ENCODE results near the gene FMN1.

FMN1 gene

GRCh38 chr15:33022629-33023028, 171.9 kb downstream of the FMN1 start:
- no peak overlapping the region for H3K4ac ChIP-seq (ENCODE audit: low read depth, low read length)
- no CpG with 5 or more reads among the region's 2 CpGs for WGBS (ENCODE audit: extremely low coverage, insufficient coverage, insufficient read length)

GRCh38 chr15:33021806-33022389, 172.6 kb downstream of the FMN1 start:
- Histone ChIP-seq H3K36me3 (ENCODE audit: control insufficient read depth in 1 of 2, insufficient read depth in 2 of 2, low read length in 2 of 2) (no peaks in the 10 kb centered on the region), H3K9me3 (ENCODE audit: insufficient read depth, low read depth, low read length) (no peaks in the 10 kb centered on the region), H3K14ac (ENCODE audit: low read length) (no peak overlapping the region), H3K27ac (ENCODE audit: low read depth, low read length) (no peak overlapping the region), H3K79me1 (ENCODE audit: low read length) (no peaks in the 10 kb centered on the region), H3K18ac (ENCODE audit: low read length) (no peak overlapping the region), H3K4me3 (ENCODE audit: low read depth, low read length) (no peak overlapping the region), H3K4ac (ENCODE audit: low read depth, low read length) (no peak overlapping the region), H3K27me3 (ENCODE audit: insufficient read depth, low read length) (no peaks in the 10 kb centered on the region), H3K4me2 (ENCODE audit: low read length) (no peak overlapping the region), H2BK120ac (ENCODE audit: insufficient read depth, low read length, poor library complexity) (no peak overlapping the region), H3K4me1 (ENCODE audit: control insufficient read depth in 1 of 2, insufficient read depth in 2 of 2, low read length in 2 of 2) (peaks cover 0 to 4% of the 10 kb centered on the region in 2 experiments), H4K8ac (ENCODE audit: low read depth, low read length) (no peak overlapping the region), H3K9ac (ENCODE audit: low read length) (no peak overlapping the region), H4K12ac (ENCODE audit: low read depth, low read length) (no peak overlapping the region), H2BK5ac (ENCODE audit: low read depth, low read length, poor library complexity) (no peak overlapping the region), H2BK12ac (ENCODE audit: low read length) (no peak overlapping the region), H2AFZ (ENCODE audit: insufficient read depth, low read length, poor library complexity) (no peak overlapping the region), H2AK5ac (ENCODE audit: low read length) (no peak overlapping the region), H3K79me2 (ENCODE audit: control insufficient read depth, insufficient read depth, low read length, poor library complexity) (no peaks in the 10 kb centered on the region), H4K91ac (ENCODE audit: low read depth, low read length) (no peak overlapping the region), H3K23ac (ENCODE audit: low read length) (no peak overlapping the region)
- WGBS (ENCODE audit: extremely low coverage, insufficient coverage, insufficient read length), result no CpG with 5 or more reads among the region's 4 CpGs
- peak in 1 of 2 donors; percentile 73 for DNase-seq

More at GRCh38 chr15:33022629-33023028, 171.9 kb downstream of the FMN1 start:
- H3K4me2 ChIP-seq (ENCODE audit: low read length), result peak overlapping the region; percentile 24
- H2BK12ac ChIP-seq (ENCODE audit: low read length), result no peak overlapping the region
- peak overlapping the region; percentile 8 for H3K27ac ChIP-seq (ENCODE audit: low read depth, low read length)
- no peak overlapping the region for H2AFZ ChIP-seq (ENCODE audit: insufficient read depth, low read length, poor library complexity)
- no peak overlapping the region for H3K18ac ChIP-seq (ENCODE audit: low read length)
- H3K79me1 ChIP-seq (ENCODE audit: low read length), result no peaks in the 10 kb centered on the region
- peak overlapping the region; percentile 21 for H4K8ac ChIP-seq (ENCODE audit: low read depth, low read length)
- H3K36me3 ChIP-seq (ENCODE audit: control insufficient read depth in 1 of 2, insufficient read depth in 2 of 2, low read length in 2 of 2), result no peaks in the 10 kb centered on the region
- H3K27me3 ChIP-seq (ENCODE audit: insufficient read depth, low read length), result no peaks in the 10 kb centered on the region
- H2AK5ac ChIP-seq (ENCODE audit: low read length), result no peak overlapping the region
- no peak for DNase-seq
- H3K79me2 ChIP-seq (ENCODE audit: control insufficient read depth, insufficient read depth, low read length, poor library complexity), result no peaks in the 10 kb centered on the region
- H4K12ac ChIP-seq (ENCODE audit: low read depth, low read length), result no peak overlapping the region
- H4K91ac ChIP-seq (ENCODE audit: low read depth, low read length), result no peak overlapping the region
- no peak overlapping the region for H3K9ac ChIP-seq (ENCODE audit: low read length)
- H2BK120ac ChIP-seq (ENCODE audit: insufficient read depth, low read length, poor library complexity), result no peak overlapping the region
- H3K14ac ChIP-seq (ENCODE audit: low read length), result no peak overlapping the region
- H3K23ac ChIP-seq (ENCODE audit: low read length), result no peak overlapping the region
- H2BK5ac ChIP-seq (ENCODE audit: low read depth, low read length, poor library complexity), result peak overlapping the region; percentile 3
- peaks cover 0 to 4% of the 10 kb centered on the region in 2 experiments for H3K4me1 ChIP-seq (ENCODE audit: control insufficient read depth in 1 of 2, insufficient read depth in 2 of 2, low read length in 2 of 2)
- H3K9me3 ChIP-seq (ENCODE audit: insufficient read depth, low read depth, low read length), result no peaks in the 10 kb centered on the region
- H3K4me3 ChIP-seq (ENCODE audit: low read depth, low read length), result no peak overlapping the region

- H4K8ac ChIP-seq (ENCODE audit: low read depth, low read length), result no peak overlapping the region
- H2BK12ac ChIP-seq (ENCODE audit: low read length), result no peak overlapping the region
- no peaks in the 10 kb centered on the region for H3K9me3 ChIP-seq (ENCODE audit: insufficient read depth, low read depth, low read length)
- H2AK5ac ChIP-seq (ENCODE audit: low read length), result no peak overlapping the region
- H4K12ac ChIP-seq (ENCODE audit: low read depth, low read length), result no peak overlapping the region
- no peaks in the 10 kb centered on the region for H3K36me3 ChIP-seq (ENCODE audit: control insufficient read depth in 1 of 2, insufficient read depth in 2 of 2, low read length in 2 of 2)
- H3K4me1 ChIP-seq (ENCODE audit: control insufficient read depth in 1 of 2, insufficient read depth in 2 of 2, low read length in 2 of 2), result peaks cover 0 to 4% of the 10 kb centered on the region in 2 experiments
- H3K27ac ChIP-seq (ENCODE audit: low read depth, low read length), result no peak overlapping the region
- H3K4me2 ChIP-seq (ENCODE audit: low read length), result no peak overlapping the region
- no peak overlapping the region for H2BK5ac ChIP-seq (ENCODE audit: low read depth, low read length, poor library complexity)
- no peak overlapping the region for H3K4ac ChIP-seq (ENCODE audit: low read depth, low read length)
- H3K18ac ChIP-seq (ENCODE audit: low read length), result no peak overlapping the region
- H2BK120ac ChIP-seq (ENCODE audit: insufficient read depth, low read length, poor library complexity), result no peak overlapping the region
- no peak for DNase-seq
- H3K14ac ChIP-seq (ENCODE audit: low read length), result no peak overlapping the region
- WGBS (ENCODE audit: extremely low coverage, insufficient coverage, insufficient read length), result no CpG with 5 or more reads among the region's 43 CpGs
- H4K91ac ChIP-seq (ENCODE audit: low read depth, low read length), result no peak overlapping the region
- no peak overlapping the region for H2AFZ ChIP-seq (ENCODE audit: insufficient read depth, low read length, poor library complexity)
- H3K79me2 ChIP-seq (ENCODE audit: control insufficient read depth, insufficient read depth, low read length, poor library complexity), result no peaks in the 10 kb centered on the region
- no peaks in the 10 kb centered on the region for H3K27me3 ChIP-seq (ENCODE audit: insufficient read depth, low read length)
- H3K79me1 ChIP-seq (ENCODE audit: low read length), result no peaks in the 10 kb centered on the region
- H3K23ac ChIP-seq (ENCODE audit: low read length), result no peak overlapping the region
- H3K4me3 ChIP-seq (ENCODE audit: low read depth, low read length), result no peak overlapping the region
- no peak overlapping the region for H3K9ac ChIP-seq (ENCODE audit: low read length)
Observed at GRCh38 chr15:33019354-33019981, 175.0 kb downstream of the FMN1 start.

GRCh38 chr15:33016405-33017024, 178.0 kb downstream of the FMN1 start:
- Histone ChIP-seq H3K9ac (ENCODE audit: low read length) (no peak overlapping the region), H3K4me3 (ENCODE audit: low read depth, low read length) (no peak overlapping the region), H2BK5ac (ENCODE audit: low read depth, low read length, poor library complexity) (no peak overlapping the region), H3K9me3 (ENCODE audit: insufficient read depth, low read depth, low read length) (no peaks in the 10 kb centered on the region), H3K27ac (ENCODE audit: low read depth, low read length) (no peak overlapping the region), H2AFZ (ENCODE audit: insufficient read depth, low read length, poor library complexity) (no peak overlapping the region), H4K8ac (ENCODE audit: low read depth, low read length) (no peak overlapping the region), H3K4ac (ENCODE audit: low read depth, low read length) (no peak overlapping the region), H3K23ac (ENCODE audit: low read length) (no peak overlapping the region), H3K79me2 (ENCODE audit: control insufficient read depth, insufficient read depth, low read length, poor library complexity) (no peaks in the 10 kb centered on the region), H3K4me1 (ENCODE audit: control insufficient read depth in 1 of 2, insufficient read depth in 2 of 2, low read length in 2 of 2) (no peaks in the 10 kb centered on the region), H2BK12ac (ENCODE audit: low read length) (no peak overlapping the region), H3K18ac (ENCODE audit: low read length) (no peak overlapping the region), H4K12ac (ENCODE audit: low read depth, low read length) (no peak overlapping the region), H2BK120ac (ENCODE audit: insufficient read depth, low read length, poor library complexity) (no peak overlapping the region), H3K14ac (ENCODE audit: low read length) (no peak overlapping the region), H3K27me3 (ENCODE audit: insufficient read depth, low read length) (no peaks in the 10 kb centered on the region), H3K79me1 (ENCODE audit: low read length) (no peaks in the 10 kb centered on the region), H2AK5ac (ENCODE audit: low read length) (no peak overlapping the region), H3K36me3 (ENCODE audit: control insufficient read depth in 1 of 2, insufficient read depth in 2 of 2, low read length in 2 of 2) (no peaks in the 10 kb centered on the region), H4K91ac (ENCODE audit: low read depth, low read length) (no peak overlapping the region), H3K4me2 (ENCODE audit: low read length) (no peak overlapping the region)
- WGBS (ENCODE audit: extremely low coverage, insufficient coverage, insufficient read length), result no CpG with 5 or more reads among the region's 10 CpGs
- no peak for DNase-seq
